ENCODE results near the gene ATPAF2.
A peak's percentile ranks its signal among the peaks of the same experiment; 100 is the strongest.

Gene ATPAF2

GRCh38 chr17:18038149-18038850 lies 668 bp downstream of the ATPAF2 start:
- H3K27ac ChIP-seq: peak overlapping the region; percentile 57
- H3K27me3 ChIP-seq (ENCODE audit: insufficient read depth, low read depth, severe bottlenecking): no peaks in the 10 kb centered on the region
- peaks cover 2% of the 10 kb centered on the region; the same call in 1 of the 2 replicates for H3K36me3 ChIP-seq
- peak overlapping the region; percentile 82 for H3K4me3 ChIP-seq (ENCODE audit: low read depth, low read length)
- no peaks in the 10 kb centered on the region for H3K9me3 ChIP-seq (ENCODE audit: severe bottlenecking)
- no peak for TF ChIP-seq CTCF (IDR thresholded peaks at IDR 0.05; ENCODE audit: low read depth, low read length)
- no peak for DNase-seq

GRCh38 chr17:18037486-18037885 lies 1.5 kb downstream of the ATPAF2 start:
- no peak for TF ChIP-seq CTCF (IDR thresholded peaks at IDR 0.05; ENCODE audit: low read depth, low read length)
- H3K27ac ChIP-seq: no peak overlapping the region
- no peak overlapping the region for H3K4me3 ChIP-seq (ENCODE audit: low read depth, low read length)
- H3K9me3 ChIP-seq (ENCODE audit: severe bottlenecking): no peaks in the 10 kb centered on the region
- peaks cover 2% of the 10 kb centered on the region; the same call in 1 of the 2 replicates for H3K36me3 ChIP-seq
- no peak for DNase-seq
- no peaks in the 10 kb centered on the region for H3K27me3 ChIP-seq (ENCODE audit: insufficient read depth, low read depth, severe bottlenecking)

GRCh38 chr17:18035704-18036103 lies 3.3 kb downstream of the ATPAF2 start:
- no peak overlapping the region for H3K27ac ChIP-seq

GRCh38 chr17:18033442-18034099 lies 5.4 kb downstream of the ATPAF2 start:
- no peaks in the 10 kb centered on the region for H3K9me3 ChIP-seq (ENCODE audit: severe bottlenecking)
- no peaks in the 10 kb centered on the region for H3K36me3 ChIP-seq
- TF ChIP-seq CTCF (IDR thresholded peaks at IDR 0.05; ENCODE audit: low read depth, low read length): peak; percentile 53; the same call in 1 of the 2 replicates
- H3K27ac ChIP-seq: no peak overlapping the region
- peak; percentile 48 for DNase-seq
- H3K27me3 ChIP-seq (ENCODE audit: insufficient read depth, low read depth, severe bottlenecking): no peaks in the 10 kb centered on the region
- H3K4me3 ChIP-seq (ENCODE audit: low read depth, low read length): no peak overlapping the region

More at GRCh38 chr17:18035704-18036103, 3.3 kb downstream of the ATPAF2 start:
- Histone ChIP-seq H3K36me3 (peaks cover 2% of the 10 kb centered on the region; the same call in 1 of the 2 replicates), H3K9me3 (ENCODE audit: severe bottlenecking) (no peaks in the 10 kb centered on the region), H3K4me3 (ENCODE audit: low read depth, low read length) (no peak overlapping the region), H3K27me3 (ENCODE audit: insufficient read depth, low read depth, severe bottlenecking) (no peaks in the 10 kb centered on the region)
- no peak for TF ChIP-seq CTCF (IDR thresholded peaks at IDR 0.05; ENCODE audit: low read depth, low read length)
- DNase-seq: no peak

- TF ChIP-seq CTCF (IDR thresholded peaks at IDR 0.05; ENCODE audit: low read depth, low read length): no peak
- H3K27ac ChIP-seq: no peak overlapping the region
- H3K36me3 ChIP-seq: no peaks in the 10 kb centered on the region; the same call in 1 of the 2 replicates
- H3K4me3 ChIP-seq (ENCODE audit: low read depth, low read length): no peak overlapping the region
- H3K9me3 ChIP-seq (ENCODE audit: severe bottlenecking): no peaks in the 10 kb centered on the region
- no peak for DNase-seq
- H3K27me3 ChIP-seq (ENCODE audit: insufficient read depth, low read depth, severe bottlenecking): no peaks in the 10 kb centered on the region
Measured at GRCh38 chr17:18031955-18032354, 7.0 kb downstream of the ATPAF2 start.
